ENCODE results near the gene TOX2.

The TOX2 gene

GRCh38 chr20:44002861-44003260 lies 88.2 kb downstream of the TOX2 start:
- no peaks in the 10 kb centered on the region for H3K27me3 ChIP-seq
- no peak for TF ChIP-seq CTCF (IDR thresholded peaks at IDR 0.05; ENCODE audit: low read depth, low read length)
- no peak overlapping the region for H3K4me3 ChIP-seq (ENCODE audit: low read depth, low read length)
- DNase-seq: no peak
- no peaks in the 10 kb centered on the region for H3K36me3 ChIP-seq
- H3K9me3 ChIP-seq: no peaks in the 10 kb centered on the region
- no peaks in the 10 kb centered on the region for H3K4me1 ChIP-seq

- TF ChIP-seq CTCF (IDR thresholded peaks at IDR 0.05; ENCODE audit: low read depth, low read length): no peak
- DNase-seq: no peak
- Histone ChIP-seq H3K4me3 (ENCODE audit: low read depth, low read length) (no peak overlapping the region), H3K9me3 (no peaks in the 10 kb centered on the region), H3K27me3 (no peaks in the 10 kb centered on the region), H3K4me1 (no peaks in the 10 kb centered on the region), H3K36me3 (no peaks in the 10 kb centered on the region)
Observed at GRCh38 chr20:44003609-44004008, 89.0 kb downstream of the TOX2 start.

DNA sequence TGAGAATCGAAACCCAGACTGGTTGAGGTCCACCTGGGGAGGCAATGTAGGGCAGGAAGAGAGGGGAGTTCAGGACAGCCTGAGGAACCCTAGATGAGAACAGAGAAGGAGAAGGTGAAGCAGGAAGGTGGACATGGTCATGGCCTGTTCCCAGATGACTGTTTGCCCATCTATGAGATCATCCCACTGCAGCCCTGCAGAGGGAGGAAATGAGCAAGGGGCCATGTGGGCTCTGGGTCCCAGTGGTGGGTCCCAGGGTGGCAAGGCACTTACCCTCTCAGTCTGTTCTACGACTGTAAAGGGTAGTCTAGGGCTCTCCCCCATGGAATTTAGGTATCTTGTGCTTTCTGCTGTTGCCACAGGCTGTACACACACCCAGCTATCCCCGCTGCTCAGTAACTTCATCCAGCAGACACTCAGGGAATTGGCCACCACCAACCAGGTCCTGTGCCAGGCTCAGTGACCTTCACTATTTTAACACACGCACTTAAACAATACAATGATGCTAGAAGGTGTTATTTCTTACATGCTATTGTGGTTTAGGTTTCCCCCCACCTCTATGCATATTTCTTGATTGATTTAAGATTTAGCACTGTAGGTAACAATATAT lies 89.8 kb downstream of the TOX2 start:
- DNase-seq: no peak
- TF ChIP-seq CTCF (IDR thresholded peaks at IDR 0.05; ENCODE audit: low read depth, low read length): no peak
- Histone ChIP-seq H3K4me1 (peaks cover 1% of the 10 kb centered on the region), H3K36me3 (no peaks in the 10 kb centered on the region), H3K9me3 (no peaks in the 10 kb centered on the region), H3K4me3 (ENCODE audit: low read depth, low read length) (no peak overlapping the region), H3K27me3 (no peaks in the 10 kb centered on the region)

DNA sequence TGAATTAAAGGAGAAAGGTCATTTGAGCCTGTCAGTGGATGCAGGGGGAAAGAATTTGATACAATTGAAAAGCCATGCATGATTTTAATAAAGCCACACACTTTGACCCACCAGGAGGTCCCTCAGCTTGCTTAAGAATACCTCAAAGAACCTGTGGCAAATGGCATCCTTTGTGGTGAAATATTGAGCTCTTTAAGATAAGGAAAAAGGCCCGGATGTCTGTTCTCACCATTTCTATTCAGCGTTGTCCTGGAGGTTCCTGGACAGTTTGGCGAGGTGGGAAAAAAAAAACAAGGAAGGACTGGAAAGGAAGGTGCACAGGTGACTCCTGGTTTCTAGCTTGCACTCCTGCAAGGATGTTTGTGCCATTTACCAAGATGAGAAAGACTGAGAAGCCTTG lies 91.0 kb downstream of the TOX2 start:
- no peaks in the 10 kb centered on the region for H3K36me3 ChIP-seq
- TF ChIP-seq CTCF (IDR thresholded peaks at IDR 0.05; ENCODE audit: low read depth, low read length): no peak
- H3K27me3 ChIP-seq: no peaks in the 10 kb centered on the region
- H3K4me3 ChIP-seq (ENCODE audit: low read depth, low read length): no peak overlapping the region
- DNase-seq: no peak
- peaks cover 14% of the 10 kb centered on the region for H3K4me1 ChIP-seq
- H3K9me3 ChIP-seq: no peaks in the 10 kb centered on the region

- no peak for TF ChIP-seq CTCF (IDR thresholded peaks at IDR 0.05; ENCODE audit: low read depth, low read length)
- no peak overlapping the region for H3K4me3 ChIP-seq (ENCODE audit: low read depth, low read length)
- H3K4me1 ChIP-seq: peaks cover 18% of the 10 kb centered on the region
- H3K27me3 ChIP-seq: no peaks in the 10 kb centered on the region
- no peaks in the 10 kb centered on the region for H3K36me3 ChIP-seq
- no peak for DNase-seq
- H3K9me3 ChIP-seq: no peaks in the 10 kb centered on the region
Observed at GRCh38 chr20:44006126-44006525, 91.5 kb downstream of the TOX2 start.

DNA sequence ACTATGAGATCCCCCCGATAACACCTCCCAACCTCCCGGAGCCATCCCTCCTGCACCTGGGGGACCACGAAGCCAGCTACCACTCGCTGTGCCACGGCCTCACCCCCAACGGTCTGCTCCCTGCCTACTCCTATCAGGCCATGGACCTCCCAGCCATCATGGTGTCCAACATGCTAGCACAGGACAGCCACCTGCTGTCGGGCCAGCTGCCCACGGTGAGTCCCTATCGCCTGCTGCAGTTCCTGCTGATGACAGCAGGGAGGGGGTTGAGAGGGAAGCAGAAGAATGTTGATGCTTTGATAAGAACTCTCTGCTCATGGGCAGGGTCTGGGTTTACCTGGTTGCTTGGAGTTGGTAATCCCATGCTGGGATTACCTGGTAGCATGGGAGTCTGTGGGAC lies 91.9 kb downstream of the TOX2 start:
- no peaks in the 10 kb centered on the region for H3K9me3 ChIP-seq
- no peaks in the 10 kb centered on the region for H3K27me3 ChIP-seq
- H3K36me3 ChIP-seq: no peaks in the 10 kb centered on the region
- no peak for TF ChIP-seq CTCF (IDR thresholded peaks at IDR 0.05; ENCODE audit: low read depth, low read length)
- no peak overlapping the region for H3K4me3 ChIP-seq (ENCODE audit: low read depth, low read length)
- H3K4me1 ChIP-seq: peaks cover 23% of the 10 kb centered on the region
- no peak for DNase-seq

All from BE2C (cell line).